Skeletal muscle satellite cell (primary cell): ENCODE data around the gene RSBN1.

Experiments used
- H3K27me3 ChIP-seq: 2 replicates; pipeline ENCODE4 v1.7.0; 2013; ENCODE audit warnings: low read length; ENCODE audit not compliant: control insufficient read depth, insufficient read depth
- H3K36me3 ChIP-seq: 2 replicates; pipeline ENCODE4 v1.7.0; 2013; ENCODE audit warnings: mild to moderate bottlenecking, control low read depth, low read length; ENCODE audit not compliant: insufficient read depth
- H3K4me1 ChIP-seq: 2 replicates; pipeline ENCODE4 v1.7.0; 2013; ENCODE audit warnings: low read length; ENCODE audit not compliant: control insufficient read depth, insufficient read depth
- H3K4me2 ChIP-seq: 2 replicates; pipeline ENCODE4 v1.7.0; 2013; ENCODE audit warnings: mild to moderate bottlenecking, low read length
- H3K4me3 ChIP-seq: 2 replicates; pipeline ENCODE4 v1.7.0; 2013; ENCODE audit warnings: low read length
- H3K9ac ChIP-seq: 2 replicates; pipeline ENCODE4 v1.7.0; 2013; ENCODE audit warnings: mild to moderate bottlenecking, low read depth, low read length, moderate library complexity
- H3K9me3 ChIP-seq: replicated peaks from 2 replicates; pipeline ENCODE4 v1.7.0; 2013; ENCODE audit warnings: mild to moderate bottlenecking, control low read depth, low read length

The RSBN1 gene

GRCh38 chr1:113792986-113793385 lies 19.3 kb downstream of the RSBN1 start:
- no peaks in the 10 kb centered on the region for H3K9me3 ChIP-seq
- no peak overlapping the region for H3K4me2 ChIP-seq
- no peaks in the 10 kb centered on the region for H3K27me3 ChIP-seq
- H3K36me3 ChIP-seq = peaks cover 16% of the 10 kb centered on the region
- H3K9ac ChIP-seq = no peak overlapping the region
- peaks cover 12% of the 10 kb centered on the region for H3K4me1 ChIP-seq
- no peak overlapping the region for H3K4me3 ChIP-seq

GRCh38 chr1:113792471-113792870 lies 19.8 kb downstream of the RSBN1 start:
- Histone ChIP-seq H3K4me1 (peaks cover 18% of the 10 kb centered on the region), H3K9ac (no peak overlapping the region), H3K36me3 (peaks cover 13% of the 10 kb centered on the region), H3K4me2 (no peak overlapping the region), H3K9me3 (no peaks in the 10 kb centered on the region), H3K27me3 (no peaks in the 10 kb centered on the region), H3K4me3 (no peak overlapping the region)

- Histone ChIP-seq H3K4me1 (peaks cover 27% of the 10 kb centered on the region), H3K9me3 (no peaks in the 10 kb centered on the region), H3K27me3 (no peaks in the 10 kb centered on the region), H3K9ac (no peak overlapping the region), H3K4me3 (no peak overlapping the region), H3K4me2 (no peak overlapping the region), H3K36me3 (no peaks in the 10 kb centered on the region)
Observed at GRCh38 chr1:113788802-113789201, 23.5 kb downstream of the RSBN1 start.

- H3K4me1 ChIP-seq = peaks cover 27% of the 10 kb centered on the region
- no peak overlapping the region for H3K4me2 ChIP-seq
- H3K9ac ChIP-seq = no peak overlapping the region
- H3K4me3 ChIP-seq = no peak overlapping the region
- no peaks in the 10 kb centered on the region for H3K27me3 ChIP-seq
- no peaks in the 10 kb centered on the region for H3K36me3 ChIP-seq
- H3K9me3 ChIP-seq = no peaks in the 10 kb centered on the region
Observed at GRCh38 chr1:113787663-113788062, 24.6 kb downstream of the RSBN1 start.

GRCh38 chr1:113786069-113786468 lies 26.2 kb downstream of the RSBN1 start:
- Histone ChIP-seq H3K9me3 (no peaks in the 10 kb centered on the region), H3K27me3 (no peaks in the 10 kb centered on the region), H3K4me2 (no peak overlapping the region), H3K36me3 (no peaks in the 10 kb centered on the region), H3K4me1 (peaks cover 30% of the 10 kb centered on the region), H3K9ac (no peak overlapping the region), H3K4me3 (no peak overlapping the region)

GRCh38 chr1:113784104-113784779 lies 28.0 kb downstream of the RSBN1 start:
- H3K4me1 ChIP-seq = peaks cover 30% of the 10 kb centered on the region
- no peaks in the 10 kb centered on the region for H3K9me3 ChIP-seq
- no peak overlapping the region for H3K4me3 ChIP-seq
- no peaks in the 10 kb centered on the region for H3K27me3 ChIP-seq
- H3K36me3 ChIP-seq = no peaks in the 10 kb centered on the region
- no peak overlapping the region for H3K9ac ChIP-seq
- no peak overlapping the region for H3K4me2 ChIP-seq

- Histone ChIP-seq H3K27me3 (no peaks in the 10 kb centered on the region), H3K4me3 (no peak overlapping the region), H3K4me2 (peak overlapping the region; percentile 22), H3K9ac (no peak overlapping the region), H3K9me3 (no peaks in the 10 kb centered on the region), H3K4me1 (peaks cover 30% of the 10 kb centered on the region), H3K36me3 (no peaks in the 10 kb centered on the region)
Observed at GRCh38 chr1:113783254-113784103, 28.8 kb downstream of the RSBN1 start.

GRCh38 chr1:113782406-113782805 lies 29.9 kb downstream of the RSBN1 start:
- H3K4me1 ChIP-seq = peaks cover 24% of the 10 kb centered on the region
- H3K9ac ChIP-seq = no peak overlapping the region
- H3K9me3 ChIP-seq = no peaks in the 10 kb centered on the region
- H3K4me2 ChIP-seq = peak overlapping the region; percentile 2
- no peaks in the 10 kb centered on the region for H3K36me3 ChIP-seq
- no peak overlapping the region for H3K4me3 ChIP-seq
- H3K27me3 ChIP-seq = no peaks in the 10 kb centered on the region

GRCh38 chr1:113780374-113781146 lies 31.7 kb downstream of the RSBN1 start:
- Histone ChIP-seq H3K27me3 (no peaks in the 10 kb centered on the region), H3K4me1 (peaks cover 19% of the 10 kb centered on the region), H3K4me2 (no peak overlapping the region), H3K9ac (no peak overlapping the region), H3K36me3 (peaks cover 15% of the 10 kb centered on the region), H3K4me3 (no peak overlapping the region), H3K9me3 (no peaks in the 10 kb centered on the region)

- Histone ChIP-seq H3K27me3 (no peaks in the 10 kb centered on the region), H3K9ac (no peak overlapping the region), H3K4me3 (no peak overlapping the region), H3K4me2 (no peak overlapping the region), H3K36me3 (peaks cover 15% of the 10 kb centered on the region), H3K4me1 (peaks cover 19% of the 10 kb centered on the region), H3K9me3 (no peaks in the 10 kb centered on the region)
Observed at GRCh38 chr1:113779542-113779941, 32.7 kb downstream of the RSBN1 start.

GRCh38 chr1:113777561-113777960 lies 34.7 kb downstream of the RSBN1 start:
- peaks cover 6% of the 10 kb centered on the region for H3K4me1 ChIP-seq
- no peak overlapping the region for H3K9ac ChIP-seq
- H3K36me3 ChIP-seq = peaks cover 15% of the 10 kb centered on the region
- H3K27me3 ChIP-seq = no peaks in the 10 kb centered on the region
- H3K9me3 ChIP-seq = no peaks in the 10 kb centered on the region
- no peak overlapping the region for H3K4me3 ChIP-seq
- no peak overlapping the region for H3K4me2 ChIP-seq
